HT1080 (cell line): Measurements from ENCODE around the gene TMX4. TPM values are rescaled to one million over a fixed set of nuclear protein-coding genes. Genes with fewer than 3 reads are reported as not detected.
A peak's percentile ranks its signal among the peaks of the same experiment; 100 is the strongest.
"Not testable (repeated sequence)": the region's sequence is repeated elsewhere in the genome, so short reads cannot be mapped to it uniquely, and the experiment has no call there.

Experiments
- DNase-seq: peaks from one replicate; pipeline ENCODE4 v3.0.0-alpha.2; 2015; ENCODE audit warnings: low read depth
- polyA plus RNA-seq, 2 experiments: library from polyadenylated mRNA; depleted of rRNA; stranded (reverse); fragments of >200 nt; gene quantifications; 2 replicates each; pipeline ENCODE4 v1.2.3, GENCODE V29; 2015
- total RNA-seq: library from RNA; depleted of rRNA; stranded (reverse); fragments of >200 nt; shearing (Covaris generic); gene quantifications from 2 replicates; pipeline ENCODE4 v1.2.3, GENCODE V29; 2014; rRNA removed

The TMX4 gene, protein sequence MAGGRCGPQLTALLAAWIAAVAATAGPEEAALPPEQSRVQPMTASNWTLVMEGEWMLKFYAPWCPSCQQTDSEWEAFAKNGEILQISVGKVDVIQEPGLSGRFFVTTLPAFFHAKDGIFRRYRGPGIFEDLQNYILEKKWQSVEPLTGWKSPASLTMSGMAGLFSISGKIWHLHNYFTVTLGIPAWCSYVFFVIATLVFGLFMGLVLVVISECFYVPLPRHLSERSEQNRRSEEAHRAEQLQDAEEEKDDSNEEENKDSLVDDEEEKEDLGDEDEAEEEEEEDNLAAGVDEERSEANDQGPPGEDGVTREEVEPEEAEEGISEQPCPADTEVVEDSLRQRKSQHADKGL
- 12.4 and 13.8 TPM in 2 replicates for total RNA-seq
- polyA plus RNA-seq (2015; cell fraction: cytosol; rRNA removed), result 20.3 and 24.3 TPM in 2 replicates
- 9.2 and 9.7 TPM in 2 replicates for polyA plus RNA-seq (2015; cell fraction: nucleus; rRNA removed)

- DNase-seq, result peak; percentile 94
These were observed at the start of gene TMX4 for GRCh38 chr20:8019246-8019997. TSS of gene TMX4 (minus strand) at chr20:8019761. CDS start at chr20:8019613, 148 bp downstream.

- no peak for DNase-seq
These were observed 47.5 kb upstream of the TMX4 start for GRCh38 chr20:8067082-8067481.

DNA sequence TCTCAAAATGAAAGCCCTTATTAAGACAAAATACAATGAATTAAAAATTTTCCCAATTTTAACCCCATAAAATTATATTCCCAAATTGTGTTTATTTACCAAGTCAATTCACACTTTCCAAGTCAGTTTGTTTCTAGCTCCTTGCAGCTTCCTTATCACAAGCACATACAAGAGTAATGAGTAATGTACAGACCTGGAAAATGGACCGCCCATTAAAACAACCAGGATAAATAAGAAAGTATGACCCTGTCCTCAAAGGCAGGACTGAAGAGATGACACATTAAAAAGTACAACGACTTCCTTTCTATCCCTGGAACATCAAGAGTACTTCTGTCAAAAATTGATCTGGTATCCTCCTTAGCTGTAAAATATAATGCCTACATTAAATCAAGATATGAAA is 47.1 kb upstream of the TMX4 start:
- peak; percentile 7 for DNase-seq

DNA sequence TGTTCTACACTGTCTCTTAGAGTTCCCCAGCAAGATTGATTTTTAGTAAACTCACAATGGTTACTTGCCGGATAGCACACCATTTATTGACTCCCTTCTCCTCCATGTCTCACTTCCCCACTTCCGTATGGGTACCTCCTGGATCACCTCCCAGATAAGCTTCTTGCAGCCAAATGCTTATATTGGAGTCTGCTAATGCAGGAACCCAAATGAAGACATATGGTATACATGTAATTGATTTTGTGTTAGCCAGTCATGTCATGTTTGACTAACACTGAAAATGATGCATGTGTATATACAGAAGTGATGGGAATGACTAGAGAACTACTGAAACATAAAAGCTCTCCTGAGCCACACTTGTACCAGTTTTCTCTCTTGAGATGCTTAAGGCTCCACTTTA is 46.1 kb upstream of the TMX4 start:
- no peak for DNase-seq

- no peak for DNase-seq
These were observed 43.2 kb upstream of the TMX4 start for GRCh38 chr20:8062756-8063155.

GRCh38 chr20:8061861-8062518 is 42.4 kb upstream of the TMX4 start:
- no peak for DNase-seq

- no peak for DNase-seq
These were observed 41.4 kb upstream of the TMX4 start for GRCh38 chr20:8060977-8061376.

DNA sequence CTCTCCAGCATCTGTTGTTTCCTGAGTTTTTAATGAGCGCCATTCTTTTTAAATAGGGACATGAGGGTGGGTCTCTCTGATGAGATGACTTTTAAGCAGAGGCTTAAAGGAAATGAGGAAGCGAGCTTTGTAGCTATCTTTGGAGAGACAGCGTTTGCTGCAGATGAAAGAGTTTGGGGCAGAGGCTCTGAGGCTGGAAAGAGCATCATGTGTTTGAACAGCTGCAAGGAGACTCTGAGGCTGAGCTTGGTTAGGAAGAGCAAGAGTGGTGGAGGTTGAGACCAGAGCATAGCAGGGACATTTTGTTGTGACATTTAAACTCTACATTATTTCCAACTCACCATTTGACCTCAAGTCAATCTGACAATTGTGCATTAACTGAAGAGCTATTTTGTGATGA is 38.3 kb upstream of the TMX4 start:
- no peak for DNase-seq

DNA sequence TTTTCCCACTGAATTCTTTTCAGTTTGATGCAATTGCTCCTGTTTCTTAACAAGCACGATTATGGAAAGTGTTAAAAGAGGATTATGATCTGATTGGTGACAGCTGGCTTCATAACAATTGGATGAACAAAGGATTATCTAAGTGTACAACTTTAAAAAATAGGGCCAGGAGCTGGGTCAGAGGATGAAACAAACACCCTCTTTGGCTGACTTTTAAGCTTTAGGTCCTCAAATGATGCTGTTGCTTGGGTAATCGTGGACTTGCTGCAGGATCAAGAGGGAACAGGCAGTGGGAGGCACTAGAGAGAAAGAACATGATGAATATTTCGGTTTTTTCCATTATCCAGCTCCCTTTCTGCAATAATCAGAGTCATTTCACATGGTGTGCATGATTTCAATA is 35.5 kb upstream of the TMX4 start:
- DNase-seq, result no peak

DNA sequence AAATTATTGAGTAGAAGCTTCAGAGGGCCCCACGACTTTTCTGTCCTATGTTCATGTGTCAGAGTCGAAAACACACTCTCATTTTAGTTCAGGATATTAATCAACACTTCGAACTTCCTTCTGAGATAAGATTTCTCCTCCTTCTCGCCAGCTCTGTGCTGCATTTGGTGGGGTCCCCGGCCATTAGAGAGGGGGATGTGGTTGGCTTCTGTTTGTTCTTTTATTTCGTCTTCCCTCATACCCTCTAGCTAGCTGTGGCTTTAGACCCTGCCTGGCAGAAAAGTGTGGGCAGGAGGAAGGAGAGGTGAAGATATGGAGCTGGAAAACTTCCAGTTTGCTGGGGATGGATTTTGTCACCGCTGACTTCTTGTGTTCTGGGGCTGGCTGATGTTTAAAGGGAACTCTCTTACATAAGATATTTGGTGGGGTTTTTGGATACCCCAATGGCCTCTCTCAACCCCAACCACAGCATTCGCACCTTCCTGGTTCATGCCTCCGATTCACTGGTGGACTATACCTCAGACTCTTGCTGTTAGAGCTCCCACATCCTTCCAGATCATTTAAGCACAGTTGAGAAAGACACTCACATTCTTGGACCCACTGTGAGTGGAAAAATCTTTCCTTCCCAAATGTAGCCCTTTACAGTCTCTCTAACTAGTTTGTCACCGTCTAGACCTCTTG is 30.7 kb upstream of the TMX4 start:
- no peak for DNase-seq

GRCh38 chr20:8049310-8049709 is 29.7 kb upstream of the TMX4 start:
- DNase-seq, result no peak

GRCh38 chr20:8045946-8046345 is 26.4 kb upstream of the TMX4 start:
- DNase-seq, result no peak

DNA sequence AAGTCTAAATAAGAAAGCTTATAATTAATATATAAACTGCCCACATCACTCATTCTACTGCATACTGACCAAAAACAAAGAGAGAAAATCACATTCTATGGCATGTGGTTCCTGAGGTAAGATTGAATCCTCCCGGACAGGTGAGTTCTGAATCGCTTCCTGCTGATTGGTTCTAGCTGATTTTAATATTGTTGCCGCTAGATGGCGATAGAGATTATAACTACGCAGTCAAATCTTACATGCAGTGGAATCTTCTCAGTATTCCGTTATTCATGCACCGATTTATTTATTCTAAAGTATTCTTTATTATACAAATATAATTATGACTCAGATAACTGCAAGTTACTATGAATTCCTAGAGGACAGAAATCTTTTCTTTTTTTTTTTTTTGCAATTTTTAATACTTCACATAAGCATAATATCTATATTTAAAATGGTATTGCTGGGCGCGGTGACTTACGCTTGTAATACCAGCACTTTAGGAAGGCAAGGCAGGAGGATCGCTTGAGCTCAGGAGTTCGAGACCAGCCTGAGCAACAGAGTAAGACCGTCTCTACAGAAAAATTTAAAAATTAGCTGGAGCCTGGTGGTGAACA is 24.2 kb upstream of the TMX4 start:
- peak; percentile 34 for DNase-seq

DNA sequence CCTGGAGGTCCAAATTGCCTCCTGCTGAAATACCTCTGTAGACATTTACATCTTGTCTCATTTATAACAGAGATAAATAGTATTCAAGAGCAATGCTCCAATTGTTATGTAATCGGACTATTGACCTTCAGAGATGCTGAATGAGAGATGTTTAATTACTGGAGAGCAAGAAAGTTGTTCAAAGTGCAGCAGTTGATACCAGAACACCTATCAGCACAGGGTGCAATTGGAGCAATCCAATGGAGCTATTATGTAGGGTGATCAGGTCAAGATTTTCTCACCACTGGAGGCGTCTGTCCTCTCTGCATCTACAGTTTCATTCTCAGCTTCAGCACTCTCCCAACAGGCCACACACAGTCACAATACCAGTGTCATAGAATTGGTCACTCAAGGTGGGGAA is 19.5 kb upstream of the TMX4 start:
- no peak for DNase-seq

DNA sequence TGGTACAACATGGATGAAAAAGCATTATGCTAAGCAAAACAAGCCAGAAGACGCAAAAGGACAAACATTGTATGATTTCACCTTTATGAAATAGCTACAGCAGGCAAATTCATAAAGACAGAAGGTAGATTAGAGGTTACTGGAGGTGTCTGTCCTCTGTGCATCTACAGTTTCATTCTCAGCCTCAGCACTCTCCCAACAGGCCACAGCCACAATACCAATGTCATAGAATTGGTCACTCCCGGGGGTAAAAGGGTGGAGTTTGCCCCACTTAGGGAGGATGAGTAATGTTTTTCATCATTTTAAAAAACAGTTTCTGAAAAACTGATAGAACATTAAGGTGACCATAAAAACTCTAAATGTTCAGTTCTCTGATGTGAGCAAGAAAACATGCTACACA is 17.2 kb upstream of the TMX4 start:
- no peak for DNase-seq

- DNase-seq, result no peak
These were observed 13.7 kb upstream of the TMX4 start for GRCh38 chr20:8033151-8033841.

DNA sequence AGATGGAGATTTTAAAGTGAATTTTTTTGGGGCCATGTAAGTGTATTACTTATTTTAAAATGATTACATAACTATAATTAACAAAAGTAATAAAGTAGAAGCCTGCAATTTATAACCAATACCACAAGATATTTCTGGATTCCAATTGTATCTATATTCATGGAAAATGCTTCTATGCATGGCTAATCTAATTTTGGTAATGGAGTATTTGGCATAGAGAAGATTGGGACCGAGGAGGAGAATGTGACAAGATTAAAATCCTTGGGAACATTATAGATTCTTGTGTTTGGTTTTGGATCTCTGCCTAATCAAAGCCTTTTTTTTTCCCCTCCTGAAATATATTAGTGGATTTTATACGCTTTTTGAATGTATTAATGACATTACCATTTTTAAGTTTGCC is 12.9 kb upstream of the TMX4 start:
- DNase-seq, result no peak

GRCh38 chr20:8031539-8031938 is 12.0 kb upstream of the TMX4 start:
- DNase-seq, result not testable (repeated sequence)

GRCh38 chr20:8021541-8022269 is 2.1 kb upstream of the TMX4 start:
- DNase-seq, result no peak
